GM12891 (cell line): ENCODE results near the gene HIP1R.
"Not testable (repeated sequence)": the region's sequence is repeated elsewhere in the genome, so short reads cannot be mapped to it uniquely, and the experiment has no call there.

Experiments used
- POLR2AphosphoS5 ChIP-seq: IDR thresholded peaks from 2 replicates; pipeline ENCODE4 v1.6.1; 2011; ENCODE audit warnings: low read depth, low read length, control low read depth
- POU2F2 ChIP-seq: IDR thresholded peaks from 2 replicates; pipeline ENCODE4 v1.6.1; 2011; ENCODE audit warnings: low read depth, mild to moderate bottlenecking, control low read depth, low read length, moderate library complexity

DNA sequence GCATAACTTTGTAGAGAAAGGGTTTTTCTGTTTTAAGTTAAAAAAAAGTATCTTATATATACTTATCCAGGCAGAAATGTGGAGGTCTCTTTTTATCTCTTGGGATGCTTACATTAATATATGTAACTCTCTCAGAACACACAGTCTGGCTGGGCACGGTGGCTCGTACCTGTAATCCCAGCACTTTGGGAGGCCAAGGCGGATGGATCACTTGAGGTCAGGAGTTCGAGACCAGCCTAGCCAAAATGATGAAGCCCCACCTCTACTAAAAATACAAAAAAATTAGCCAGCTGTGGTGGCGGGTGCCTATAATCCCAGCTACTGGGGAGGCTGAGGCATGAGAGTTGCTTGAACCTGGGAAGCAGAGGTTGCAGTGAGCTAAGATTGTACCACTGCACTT, 41.0 kb downstream of the HIP1R start:
- TF ChIP-seq POLR2AphosphoS5, POU2F2: not testable (repeated sequence)
